AG04450 (cell line): ENCODE results near the gene RFX3. TPM values are rescaled to one million over a fixed set of nuclear protein-coding genes. Genes with fewer than 3 reads are reported as not detected.

Source experiments
- CTCF ChIA-PET: fragments of 300-600, 350-600 bp; formaldehyde crosslinking; extraction: SDS; loops from one replicate; lab custom pipeline; 2022; ENCODE audit warnings: antibody characterized with exemption, inconsistent platforms; lab: Charles Lee
- POLR2A ChIA-PET: fragments of 350-600 bp; formaldehyde crosslinking; extraction: SDS; loops from one replicate; lab custom pipeline; 2021; ENCODE audit warnings: antibody characterized with exemption, inconsistent platforms; lab: Yijun Ruan, JAX
- DNase-seq: peaks from one replicate; pipeline ENCODE4 v3.0.0-alpha.2; 2011; ENCODE audit warnings: low read depth, low spot score
- H3K27ac ChIP-seq: one replicate; pipeline ENCODE4 v1.5.1; 2012; ENCODE audit warnings: low read depth, low read length, control low read depth
- H3K27me3 ChIP-seq: one replicate; pipeline ENCODE4 v1.6.0; 2012; ENCODE audit warnings: low read length; ENCODE audit not compliant: control insufficient read depth, insufficient read depth
- H3K4me3 ChIP-seq: 2 replicates; pipeline ENCODE4 v1.5.1; 2011; ENCODE audit warnings: mild to moderate bottlenecking, low read depth, low read length, control low read depth
- H3K9me3 ChIP-seq: 2 replicates; pipeline ENCODE4 v1.5.1; 2012; ENCODE audit warnings: low read length; ENCODE audit not compliant: control insufficient read depth, insufficient read depth
- polyA plus RNA-seq: library from polyadenylated mRNA; depleted of rRNA; stranded (reverse); fragments of >200 nt; gene quantifications from 2 replicates; pipeline ENCODE4 v1.2.3, GENCODE V29; 2011
- TF ChIP-seq, protein P1 (sequence below): IDR thresholded peaks from 2 replicates; pipeline ENCODE4 v1.5.1; 2011; ENCODE audit warnings: low read depth, low read length, control low read depth, inconsistent platforms

Gene RFX3
- polyA plus RNA-seq, 1 experiment = 3.7 TPM

DNA sequence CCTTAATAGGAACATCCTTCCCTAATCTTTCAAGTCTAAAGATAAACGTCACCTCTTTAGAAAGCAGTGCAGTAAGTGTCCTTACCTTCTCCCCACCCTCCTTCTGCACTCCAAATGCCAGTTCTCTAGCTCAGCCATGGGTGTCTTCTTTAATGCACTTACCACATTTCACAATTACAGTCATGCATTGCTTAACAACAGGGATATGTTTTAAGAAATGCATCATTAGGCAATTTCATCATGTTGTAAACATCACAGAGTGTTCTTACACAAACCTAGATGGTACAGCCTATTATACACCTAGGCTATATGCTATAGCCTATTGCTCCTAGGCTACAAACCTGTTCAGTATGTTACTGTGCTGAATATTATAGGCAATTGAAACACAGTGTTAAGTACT, 91.2 kb downstream of the RFX3 start:
- ChIA-PET POLR2A (no interaction called here), CTCF (no interaction called here)
- TF ChIP-seq, protein P1, sequence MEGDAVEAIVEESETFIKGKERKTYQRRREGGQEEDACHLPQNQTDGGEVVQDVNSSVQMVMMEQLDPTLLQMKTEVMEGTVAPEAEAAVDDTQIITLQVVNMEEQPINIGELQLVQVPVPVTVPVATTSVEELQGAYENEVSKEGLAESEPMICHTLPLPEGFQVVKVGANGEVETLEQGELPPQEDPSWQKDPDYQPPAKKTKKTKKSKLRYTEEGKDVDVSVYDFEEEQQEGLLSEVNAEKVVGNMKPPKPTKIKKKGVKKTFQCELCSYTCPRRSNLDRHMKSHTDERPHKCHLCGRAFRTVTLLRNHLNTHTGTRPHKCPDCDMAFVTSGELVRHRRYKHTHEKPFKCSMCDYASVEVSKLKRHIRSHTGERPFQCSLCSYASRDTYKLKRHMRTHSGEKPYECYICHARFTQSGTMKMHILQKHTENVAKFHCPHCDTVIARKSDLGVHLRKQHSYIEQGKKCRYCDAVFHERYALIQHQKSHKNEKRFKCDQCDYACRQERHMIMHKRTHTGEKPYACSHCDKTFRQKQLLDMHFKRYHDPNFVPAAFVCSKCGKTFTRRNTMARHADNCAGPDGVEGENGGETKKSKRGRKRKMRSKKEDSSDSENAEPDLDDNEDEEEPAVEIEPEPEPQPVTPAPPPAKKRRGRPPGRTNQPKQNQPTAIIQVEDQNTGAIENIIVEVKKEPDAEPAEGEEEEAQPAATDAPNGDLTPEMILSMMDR = no peak
- DNase-seq = peak; percentile 39
- no peaks in the 10 kb centered on the region for H3K9me3 ChIP-seq
- H3K4me3 ChIP-seq = no peak overlapping the region
- H3K27ac ChIP-seq = no peak overlapping the region
- H3K27me3 ChIP-seq = no peaks in the 10 kb centered on the region

DNA sequence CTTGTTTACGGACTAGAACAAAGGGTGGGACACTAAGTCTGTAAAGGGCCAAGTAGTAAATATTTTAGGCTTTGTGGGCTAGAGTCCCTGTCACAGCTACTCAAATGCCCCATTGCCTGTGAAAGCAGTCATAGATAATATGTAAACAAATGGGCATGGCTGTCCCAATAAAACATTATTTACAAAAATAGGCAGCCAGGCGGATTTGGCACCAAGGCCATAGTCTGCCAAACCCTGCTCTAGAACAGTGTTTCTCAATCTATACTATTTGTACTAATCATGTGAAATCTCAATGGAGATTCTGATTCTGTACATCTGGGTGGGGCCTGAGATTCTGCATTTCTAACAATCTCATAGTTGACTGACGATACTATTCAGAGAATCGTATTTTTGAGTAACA, 92.0 kb downstream of the RFX3 start:
- DNase-seq = no peak
- H3K9me3 ChIP-seq = no peaks in the 10 kb centered on the region
- ChIA-PET POLR2A (no interaction called here), CTCF (interaction anchor here (1.9 kb wide), 1 partner anchor 7 kb away, joined by 10 read pairs; no protein-coding TSS in a partner anchor)
- no peak overlapping the region for H3K4me3 ChIP-seq
- TF ChIP-seq, protein P1 = no peak
- no peaks in the 10 kb centered on the region for H3K27me3 ChIP-seq
- H3K27ac ChIP-seq = no peak overlapping the region

DNA sequence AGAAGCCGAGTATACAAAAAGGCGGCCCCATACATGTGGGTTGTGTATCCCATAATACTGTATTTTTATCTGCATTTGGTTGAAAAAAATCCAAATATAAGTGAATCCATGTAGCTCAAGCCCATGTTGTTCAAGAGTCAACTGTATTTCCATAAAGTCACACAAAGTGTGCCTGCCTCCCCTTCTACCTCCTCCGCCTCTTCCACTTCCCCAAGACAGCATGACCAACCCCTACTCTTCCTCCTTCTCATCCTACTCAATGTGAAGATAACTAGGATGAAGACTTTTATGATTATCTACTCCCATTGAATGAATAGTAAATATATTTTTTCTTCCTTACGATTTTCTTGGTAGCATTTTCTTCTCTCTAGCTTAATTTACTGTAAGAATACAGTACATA, 92.7 kb downstream of the RFX3 start:
- no peak for DNase-seq

DNA sequence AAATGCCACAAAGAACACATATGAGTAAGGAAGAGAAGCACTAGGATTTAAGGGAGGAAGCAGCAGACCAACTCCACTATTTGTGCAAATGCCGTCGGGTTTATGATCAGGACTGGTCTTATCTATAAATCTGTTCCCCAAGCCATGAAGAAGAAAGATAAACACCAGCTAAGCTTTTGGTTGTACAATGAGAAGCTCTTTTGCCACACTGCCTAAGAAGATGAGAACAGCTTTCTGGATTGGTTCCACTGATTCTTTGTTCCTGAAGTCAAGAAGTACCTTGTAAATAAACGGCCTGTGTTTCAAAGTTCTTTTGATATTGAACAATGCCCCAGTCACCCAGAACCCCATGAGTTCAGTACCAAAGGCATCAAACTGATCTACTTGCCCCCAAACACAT, 93.9 kb downstream of the RFX3 start:
- H3K27ac ChIP-seq = no peak overlapping the region
- TF ChIP-seq, protein P1 = no peak
- H3K27me3 ChIP-seq = no peaks in the 10 kb centered on the region
- POLR2A ChIA-PET = no interaction called here
- H3K9me3 ChIP-seq = no peaks in the 10 kb centered on the region
- DNase-seq = no peak
- CTCF ChIA-PET = interaction anchor here (1.9 kb wide), 1 partner anchor 9 kb away, joined by 10 read pairs; no protein-coding TSS in a partner anchor
- no peak overlapping the region for H3K4me3 ChIP-seq

More for the DNA sequence above, 92.7 kb downstream of the RFX3 start:
- TF ChIP-seq, protein P1 = no peak
- ChIA-PET POLR2A (no interaction called here), CTCF (interaction anchor here (1.9 kb wide), 1 partner anchor 8 kb away, joined by 10 read pairs; no protein-coding TSS in a partner anchor)
- Histone ChIP-seq H3K4me3 (no peak overlapping the region), H3K9me3 (no peaks in the 10 kb centered on the region), H3K27me3 (no peaks in the 10 kb centered on the region), H3K27ac (no peak overlapping the region)

DNA sequence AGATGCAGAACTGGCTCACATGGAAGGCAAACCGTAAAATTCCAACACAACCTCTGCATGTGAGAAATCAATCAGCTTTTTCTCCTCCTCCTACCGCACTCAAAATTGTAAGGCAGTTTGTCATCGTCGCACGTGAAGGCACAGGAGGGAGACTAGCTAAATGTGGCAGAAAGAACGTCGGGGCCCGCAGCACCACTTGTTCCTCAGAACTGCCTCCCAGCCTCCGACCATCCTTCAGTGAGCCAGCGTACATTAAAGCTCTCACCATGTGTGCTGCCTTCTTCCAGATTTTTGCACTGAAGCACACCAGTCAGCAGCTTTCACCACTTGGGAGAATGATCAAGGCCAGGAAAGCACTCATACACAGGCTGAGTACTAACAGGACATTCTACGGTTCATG, 105.9 kb downstream of the RFX3 start:
- TF ChIP-seq, protein P1 = no peak
- Histone ChIP-seq H3K9me3 (peaks cover 2% of the 10 kb centered on the region; the same call in 1 of the 2 replicates), H3K27me3 (no peaks in the 10 kb centered on the region), H3K4me3 (no peak overlapping the region), H3K27ac (no peak overlapping the region)
- CTCF ChIA-PET = no interaction called here
- POLR2A ChIA-PET = no interaction called here
- DNase-seq = no peak
